Measurements from ENCODE around the gene GNPDA1. TPM values are rescaled to one million over a fixed set of nuclear protein-coding genes. Genes with fewer than 3 reads are reported as not detected.
A peak's percentile ranks its signal among the peaks of the same experiment; 100 is the strongest.

Gene GNPDA1
- total and polyA plus RNA-seq, 10 of the 15 experiments (the other 5 are each of a cell fraction or from before 2014, with no cell fraction given), result 1.0 to 11.9 (median 3.9) TPM

DNA sequence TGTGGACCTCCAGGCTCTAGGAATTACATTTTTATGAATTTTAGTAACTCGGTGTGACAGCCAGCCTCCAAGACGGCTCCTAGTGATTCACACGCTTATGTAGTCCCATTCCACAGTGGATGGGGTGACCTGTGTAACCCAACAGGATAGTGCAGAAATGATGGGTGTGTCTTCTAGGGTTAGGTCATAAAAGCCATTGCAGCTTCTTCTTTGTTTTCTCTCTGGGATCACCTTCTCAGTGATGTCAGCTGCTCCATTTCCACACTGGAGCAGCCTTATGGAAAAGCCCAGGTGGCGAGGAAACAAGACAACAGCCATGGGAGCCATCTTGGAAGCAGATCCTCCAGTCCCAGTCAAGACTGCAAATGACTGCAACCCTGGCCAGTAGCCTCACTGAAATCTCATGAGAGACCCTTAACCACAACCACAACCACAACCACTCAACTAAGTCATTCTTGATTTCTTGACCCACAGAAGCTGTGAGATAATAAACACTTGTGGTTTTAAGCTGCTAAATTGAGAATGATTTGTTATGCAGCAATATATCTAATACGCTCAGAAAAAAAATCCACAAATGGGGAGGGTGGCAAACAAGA, 5.1 kb upstream of the GNPDA1 start (continued):
- TF ChIP-seq, protein P1, sequence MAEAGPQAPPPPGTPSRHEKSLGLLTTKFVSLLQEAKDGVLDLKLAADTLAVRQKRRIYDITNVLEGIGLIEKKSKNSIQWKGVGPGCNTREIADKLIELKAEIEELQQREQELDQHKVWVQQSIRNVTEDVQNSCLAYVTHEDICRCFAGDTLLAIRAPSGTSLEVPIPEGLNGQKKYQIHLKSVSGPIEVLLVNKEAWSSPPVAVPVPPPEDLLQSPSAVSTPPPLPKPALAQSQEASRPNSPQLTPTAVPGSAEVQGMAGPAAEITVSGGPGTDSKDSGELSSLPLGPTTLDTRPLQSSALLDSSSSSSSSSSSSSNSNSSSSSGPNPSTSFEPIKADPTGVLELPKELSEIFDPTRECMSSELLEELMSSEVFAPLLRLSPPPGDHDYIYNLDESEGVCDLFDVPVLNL (IDR thresholded peaks at IDR 0.05; ENCODE audit: low read depth, low read length), result no peak
- TF ChIP-seq, protein P2, sequence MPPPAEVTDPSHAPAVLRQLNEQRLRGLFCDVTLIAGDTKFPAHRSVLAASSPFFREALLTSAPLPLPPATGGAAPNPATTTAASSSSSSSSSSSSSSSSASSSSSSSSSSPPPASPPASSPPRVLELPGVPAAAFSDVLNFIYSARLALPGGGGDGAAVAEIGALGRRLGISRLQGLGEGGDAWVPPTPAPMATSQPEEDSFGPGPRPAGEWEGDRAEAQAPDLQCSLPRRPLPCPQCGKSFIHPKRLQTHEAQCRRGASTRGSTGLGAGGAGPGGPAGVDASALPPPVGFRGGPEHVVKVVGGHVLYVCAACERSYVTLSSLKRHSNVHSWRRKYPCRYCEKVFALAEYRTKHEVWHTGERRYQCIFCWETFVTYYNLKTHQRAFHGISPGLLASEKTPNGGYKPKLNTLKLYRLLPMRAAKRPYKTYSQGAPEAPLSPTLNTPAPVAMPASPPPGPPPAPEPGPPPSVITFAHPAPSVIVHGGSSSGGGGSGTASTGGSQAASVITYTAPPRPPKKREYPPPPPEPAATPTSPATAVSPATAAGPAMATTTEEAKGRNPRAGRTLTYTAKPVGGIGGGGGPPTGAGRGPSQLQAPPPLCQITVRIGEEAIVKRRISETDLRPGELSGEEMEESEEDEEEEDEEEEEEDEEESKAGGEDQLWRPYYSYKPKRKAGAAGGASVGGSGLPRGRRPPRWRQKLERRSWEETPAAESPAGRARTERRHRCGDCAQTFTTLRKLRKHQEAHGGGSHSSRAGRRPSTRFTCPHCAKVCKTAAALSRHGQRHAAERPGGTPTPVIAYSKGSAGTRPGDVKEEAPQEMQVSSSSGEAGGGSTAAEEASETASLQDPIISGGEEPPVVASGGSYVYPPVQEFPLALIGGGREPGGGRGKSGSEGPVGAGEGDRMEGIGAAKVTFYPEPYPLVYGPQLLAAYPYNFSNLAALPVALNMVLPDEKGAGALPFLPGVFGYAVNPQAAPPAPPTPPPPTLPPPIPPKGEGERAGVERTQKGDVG (CRISPR knock-in tag; IDR thresholded peaks at IDR 0.05), result no peak
- TF ChIP-seq POU2F2 (IDR thresholded peaks at IDR 0.05; ENCODE audit: borderline replicate concordance, low read depth, low read length), result peak; percentile 72; the same call in 1 of the 3 replicates
- TF ChIP-seq ATF7 (IDR thresholded peaks at IDR 0.05; ENCODE audit: low read depth), result peak; percentile 62
- peak; percentile 85 for TF ChIP-seq NFIC (IDR thresholded peaks at IDR 0.05; ENCODE audit: low read depth, low read length)
- TF ChIP-seq JUNB (IDR thresholded peaks at IDR 0.05), result peak; percentile 54
- peak; percentile 91 for TF ChIP-seq PAX5 (IDR thresholded peaks at IDR 0.05; ENCODE audit: borderline replicate concordance, low read depth, low read length)
- TF ChIP-seq ETV6 (conservative IDR thresholded peaks at IDR 0.05 in 1 of 2, IDR thresholded peaks at IDR 0.05 in 1 of 2; ENCODE audit: borderline replicate concordance in 1 of 2, low read depth in 1 of 2), result no peak
- peak; percentile 100 for TF ChIP-seq RUNX3 (IDR thresholded peaks at IDR 0.05; ENCODE audit: low read length)
- TF ChIP-seq SP1 (IDR thresholded peaks at IDR 0.05; ENCODE audit: low read depth, low read length), result no peak
- TF ChIP-seq, protein P3, sequence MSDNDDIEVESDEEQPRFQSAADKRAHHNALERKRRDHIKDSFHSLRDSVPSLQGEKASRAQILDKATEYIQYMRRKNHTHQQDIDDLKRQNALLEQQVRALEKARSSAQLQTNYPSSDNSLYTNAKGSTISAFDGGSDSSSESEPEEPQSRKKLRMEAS (IDR thresholded peaks at IDR 0.05; ENCODE audit: low read depth, low read length), result no peak
- no peak for TF ChIP-seq RCOR1 (conservative IDR thresholded peaks at IDR 0.05; ENCODE audit: low read depth, low read length)
- TF ChIP-seq BCL11A (IDR thresholded peaks at IDR 0.05; ENCODE audit: low read depth, low read length), result peak; percentile 64
- no peak for TF ChIP-seq CHD2 (IDR thresholded peaks at IDR 0.05; ENCODE audit: borderline replicate concordance, low read depth, low read length)
- 0 out of 2 replicates have a peak, but pooled peaks have one; percentile 27 for TF ChIP-seq CREB1 (IDR thresholded peaks at IDR 0.05; ENCODE audit: low read depth)
- peak; percentile 80 for TF ChIP-seq MTA2 (IDR thresholded peaks at IDR 0.05; ENCODE audit: low read depth)
- TF ChIP-seq CEBPB (IDR thresholded peaks at IDR 0.05; ENCODE audit: borderline replicate concordance in 1 of 2, low read depth in 2 of 2, low read length in 2 of 2), result peak in 1 of 2 experiments; percentile 83; a peak in 1 of 4 replicates
- TF ChIP-seq BHLHE40 (IDR thresholded peaks at IDR 0.05; ENCODE audit: borderline replicate concordance in 1 of 2, low read depth in 2 of 2, low read length in 1 of 2), result peak; percentile 14 to 26; a peak in 1 of 4 replicates
- TF ChIP-seq SMARCA5 (IDR thresholded peaks at IDR 0.05), result no peak
- no peak for TF ChIP-seq FOXK2 (IDR thresholded peaks at IDR 0.05)
- TF ChIP-seq CBX3 (IDR thresholded peaks at IDR 0.05; ENCODE audit: borderline replicate concordance, low read depth), result no peak
- TF ChIP-seq TARDBP (IDR thresholded peaks at IDR 0.05; ENCODE audit: borderline replicate concordance), result no peak
- TF ChIP-seq EP300 (IDR thresholded peaks at IDR 0.05; ENCODE audit: borderline replicate concordance in 1 of 2, control insufficient read depth in 1 of 2, low read depth in 2 of 2, low read length in 2 of 2), result peak in 1 of 2 experiments; percentile 61; a peak in 2 of 4 replicates
- TF ChIP-seq, protein P4, sequence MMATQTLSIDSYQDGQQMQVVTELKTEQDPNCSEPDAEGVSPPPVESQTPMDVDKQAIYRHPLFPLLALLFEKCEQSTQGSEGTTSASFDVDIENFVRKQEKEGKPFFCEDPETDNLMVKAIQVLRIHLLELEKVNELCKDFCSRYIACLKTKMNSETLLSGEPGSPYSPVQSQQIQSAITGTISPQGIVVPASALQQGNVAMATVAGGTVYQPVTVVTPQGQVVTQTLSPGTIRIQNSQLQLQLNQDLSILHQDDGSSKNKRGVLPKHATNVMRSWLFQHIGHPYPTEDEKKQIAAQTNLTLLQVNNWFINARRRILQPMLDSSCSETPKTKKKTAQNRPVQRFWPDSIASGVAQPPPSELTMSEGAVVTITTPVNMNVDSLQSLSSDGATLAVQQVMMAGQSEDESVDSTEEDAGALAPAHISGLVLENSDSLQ (IDR thresholded peaks at IDR 0.05), result peak; percentile 39; the same call in 1 of the 2 replicates
- TF ChIP-seq IKZF2 (IDR thresholded peaks at IDR 0.05), result peak; percentile 22 to 64; a peak in 2 of 4 replicates
- TF ChIP-seq TCF3 (IDR thresholded peaks at IDR 0.05; ENCODE audit: borderline replicate concordance, insufficient read depth, low read depth, low read length), result no peak

Data from GM12878 (cell line).